Measurements from ENCODE around the gene HDDC3. TPM values are rescaled to one million over a fixed set of nuclear protein-coding genes. Genes with fewer than 3 reads are reported as not detected.

HDDC3 gene
- polyA plus RNA-seq, 1 of the 3 experiments (the other 2 are of a cell fraction): 25.8 TPM

GRCh38 chr15:90934256-90934948 is 2.1 kb upstream of the HDDC3 start (continued):
- TF ChIP-seq FOSL2 (IDR thresholded peaks at IDR 0.05; ENCODE audit: borderline replicate concordance, low read depth) (no peak), GATA2 (CRISPR knock-in tag; IDR thresholded peaks at IDR 0.05) (0 out of 2 replicates have a peak, but pooled peaks have one; percentile 9), RFX5 (IDR thresholded peaks at IDR 0.05; ENCODE audit: low read length) (no peak), ZBTB33 (IDR thresholded peaks at IDR 0.05; ENCODE audit: borderline replicate concordance, low read depth) (no peak), EZH2phosphoT487 (IDR thresholded peaks at IDR 0.05; ENCODE audit: borderline replicate concordance, low read depth) (no peak), EP300 (IDR thresholded peaks at IDR 0.05; ENCODE audit: borderline replicate concordance in 1 of 2, low read depth in 1 of 2, low read length in 1 of 2) (no peak), POLR2AphosphoS5 (IDR thresholded peaks at IDR 0.05; ENCODE audit: low read depth, low read length) (no peak), SMC3 (IDR thresholded peaks at IDR 0.05; ENCODE audit: low read depth, low read length) (peak; percentile 58), GABPA (IDR thresholded peaks at IDR 0.05; ENCODE audit: low read depth) (no peak), RCOR1 (IDR thresholded peaks at IDR 0.05; ENCODE audit: low read length) (0 out of 2 replicates have a peak, but pooled peaks have one; percentile 8), YY1 (IDR thresholded peaks at IDR 0.05; ENCODE audit: low read depth) (no peak), SIN3A (IDR thresholded peaks at IDR 0.05; ENCODE audit: borderline replicate concordance, low read depth, low read length) (peak; percentile 77; the same call in 1 of the 2 replicates), TAF1 (IDR thresholded peaks at IDR 0.05; ENCODE audit: borderline replicate concordance, low read depth, low read length) (no peak), JUND (IDR thresholded peaks at IDR 0.05) (no peak), MEF2A (IDR thresholded peaks at IDR 0.05; ENCODE audit: borderline replicate concordance, low read depth) (no peak), FOXJ3 (CRISPR knock-in tag; IDR thresholded peaks at IDR 0.05) (no peak), NRF1 (IDR thresholded peaks at IDR 0.05; ENCODE audit: low read depth, low read length) (no peak), MXI1 (IDR thresholded peaks at IDR 0.05; ENCODE audit: low read depth, low read length) (no peak; the same call in 1 of the 2 replicates), CHD2 (IDR thresholded peaks at IDR 0.05; ENCODE audit: low read length, partially characterized antibody) (peak; percentile 33)
- TF ChIP-seq, protein P1, sequence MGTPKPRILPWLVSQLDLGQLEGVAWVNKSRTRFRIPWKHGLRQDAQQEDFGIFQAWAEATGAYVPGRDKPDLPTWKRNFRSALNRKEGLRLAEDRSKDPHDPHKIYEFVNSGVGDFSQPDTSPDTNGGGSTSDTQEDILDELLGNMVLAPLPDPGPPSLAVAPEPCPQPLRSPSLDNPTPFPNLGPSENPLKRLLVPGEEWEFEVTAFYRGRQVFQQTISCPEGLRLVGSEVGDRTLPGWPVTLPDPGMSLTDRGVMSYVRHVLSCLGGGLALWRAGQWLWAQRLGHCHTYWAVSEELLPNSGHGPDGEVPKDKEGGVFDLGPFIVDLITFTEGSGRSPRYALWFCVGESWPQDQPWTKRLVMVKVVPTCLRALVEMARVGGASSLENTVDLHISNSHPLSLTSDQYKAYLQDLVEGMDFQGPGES (IDR thresholded peaks at IDR 0.05; ENCODE audit: low read depth, low read length): no peak
- TF ChIP-seq, protein P2, sequence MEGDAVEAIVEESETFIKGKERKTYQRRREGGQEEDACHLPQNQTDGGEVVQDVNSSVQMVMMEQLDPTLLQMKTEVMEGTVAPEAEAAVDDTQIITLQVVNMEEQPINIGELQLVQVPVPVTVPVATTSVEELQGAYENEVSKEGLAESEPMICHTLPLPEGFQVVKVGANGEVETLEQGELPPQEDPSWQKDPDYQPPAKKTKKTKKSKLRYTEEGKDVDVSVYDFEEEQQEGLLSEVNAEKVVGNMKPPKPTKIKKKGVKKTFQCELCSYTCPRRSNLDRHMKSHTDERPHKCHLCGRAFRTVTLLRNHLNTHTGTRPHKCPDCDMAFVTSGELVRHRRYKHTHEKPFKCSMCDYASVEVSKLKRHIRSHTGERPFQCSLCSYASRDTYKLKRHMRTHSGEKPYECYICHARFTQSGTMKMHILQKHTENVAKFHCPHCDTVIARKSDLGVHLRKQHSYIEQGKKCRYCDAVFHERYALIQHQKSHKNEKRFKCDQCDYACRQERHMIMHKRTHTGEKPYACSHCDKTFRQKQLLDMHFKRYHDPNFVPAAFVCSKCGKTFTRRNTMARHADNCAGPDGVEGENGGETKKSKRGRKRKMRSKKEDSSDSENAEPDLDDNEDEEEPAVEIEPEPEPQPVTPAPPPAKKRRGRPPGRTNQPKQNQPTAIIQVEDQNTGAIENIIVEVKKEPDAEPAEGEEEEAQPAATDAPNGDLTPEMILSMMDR (IDR thresholded peaks at IDR 0.05): peak; percentile 92
- TF ChIP-seq, protein P3, sequence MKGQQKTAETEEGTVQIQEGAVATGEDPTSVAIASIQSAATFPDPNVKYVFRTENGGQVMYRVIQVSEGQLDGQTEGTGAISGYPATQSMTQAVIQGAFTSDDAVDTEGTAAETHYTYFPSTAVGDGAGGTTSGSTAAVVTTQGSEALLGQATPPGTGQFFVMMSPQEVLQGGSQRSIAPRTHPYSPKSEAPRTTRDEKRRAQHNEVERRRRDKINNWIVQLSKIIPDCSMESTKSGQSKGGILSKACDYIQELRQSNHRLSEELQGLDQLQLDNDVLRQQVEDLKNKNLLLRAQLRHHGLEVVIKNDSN (IDR thresholded peaks at IDR 0.05; ENCODE audit: borderline replicate concordance, low read depth): no peak

Measured in SK-N-SH (cell line).